OCI-LY1 (cell line): ENCODE measurements around the gene RPL11.

Experiments
- CTCF ChIP-seq: fragments of 200-600 bp; sonication (generic), shearing (Covaris generic); IDR thresholded peaks from 2 replicates; pipeline ENCODE4 v1.5.1; 2017; ENCODE audit warnings: mild to moderate bottlenecking, antibody characterized with exemption, low read length, moderate library complexity, mixed read lengths
- EZH2 ChIP-seq: fragments of 200-600 bp; sonication (generic), shearing (Covaris generic); IDR thresholded peaks from 2 replicates; pipeline ENCODE4 v1.8.0; 2017; ENCODE audit warnings: borderline replicate concordance, mixed run types, mild to moderate bottlenecking, antibody characterized with exemption, low read length, moderate library complexity, mixed read lengths

- TF ChIP-seq CTCF (no peak), EZH2 (no peak)
Observed at GRCh38 chr1:23701996-23702395, 10.4 kb downstream of the RPL11 start.
